GM18508 (cell line): ENCODE data around the gene SERTAD2.

Source experiments
- ATAC-seq: cut with Tn5 transposase; IDR thresholded peaks from one replicate; pipeline ENCODE4 v1.9.1; 2021; ENCODE audit warnings: moderate number of reproducible peaks; ENCODE audit not compliant: insufficient read depth, unreplicated experiment

The SERTAD2 gene

GRCh38 chr2:64677530-64677929 lies 23.8 kb upstream of the SERTAD2 start:
- ATAC-seq: no peak

DNA sequence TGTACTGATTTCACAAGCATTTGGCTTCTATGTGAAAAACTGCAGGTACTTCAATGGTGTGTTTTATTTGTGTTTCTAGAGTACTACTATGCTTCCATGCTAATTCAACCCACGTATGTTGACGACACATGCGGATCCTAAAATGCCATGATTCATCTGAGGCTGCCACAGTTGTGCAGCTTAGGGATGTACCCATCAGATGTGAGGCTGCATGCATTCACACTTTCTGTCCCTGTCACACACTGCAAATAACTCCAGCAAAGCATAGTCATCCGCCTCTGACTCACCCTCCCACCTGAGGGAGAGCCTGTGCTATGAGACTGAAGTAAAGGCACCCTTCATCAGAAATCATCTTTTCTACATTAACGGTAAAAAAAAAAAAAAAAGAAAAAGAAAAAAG lies 22.1 kb upstream of the SERTAD2 start:
- no peak for ATAC-seq

DNA sequence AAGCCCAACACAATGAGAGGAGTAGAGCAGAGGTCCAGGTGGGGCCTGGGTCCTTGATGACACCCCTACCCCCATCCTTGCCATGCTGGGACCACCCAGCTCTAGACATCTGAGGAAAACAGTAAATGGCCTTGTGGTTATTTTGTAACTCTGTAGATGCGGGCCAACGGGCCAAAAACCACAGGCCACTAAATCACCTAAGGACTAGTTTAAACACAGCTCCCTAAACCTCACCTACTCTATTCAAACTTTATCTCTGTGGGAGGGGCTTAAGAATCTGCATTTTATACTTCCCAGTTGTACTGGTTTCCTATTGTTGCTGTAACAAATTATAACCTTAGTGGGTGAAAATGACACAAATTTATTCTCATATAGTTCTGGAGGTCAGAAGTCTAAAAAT lies 19.0 kb upstream of the SERTAD2 start:
- ATAC-seq: no peak

GRCh38 chr2:64670047-64670446 lies 16.3 kb upstream of the SERTAD2 start:
- no peak for ATAC-seq

DNA sequence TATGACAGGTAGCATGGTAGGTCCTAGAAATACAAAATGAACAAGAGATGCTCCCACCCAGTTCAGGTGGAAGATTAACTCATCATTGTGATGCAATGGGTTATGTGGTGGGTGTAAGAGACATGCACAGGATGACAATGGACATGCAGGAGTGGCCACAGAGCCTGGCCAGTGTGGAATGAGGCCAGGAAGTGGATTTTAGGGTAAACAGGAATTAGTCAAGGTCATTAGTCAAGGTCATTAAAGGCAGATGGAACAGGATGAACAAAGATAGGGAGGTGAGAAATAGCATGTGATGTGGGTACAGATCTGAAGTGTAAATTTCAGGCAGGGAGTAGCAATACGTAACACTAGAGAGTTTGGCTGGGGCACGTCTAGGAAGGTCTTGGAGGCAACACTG lies 15.6 kb upstream of the SERTAD2 start:
- ATAC-seq: no peak

GRCh38 chr2:64668542-64668941 lies 14.8 kb upstream of the SERTAD2 start:
- ATAC-seq: no peak

DNA sequence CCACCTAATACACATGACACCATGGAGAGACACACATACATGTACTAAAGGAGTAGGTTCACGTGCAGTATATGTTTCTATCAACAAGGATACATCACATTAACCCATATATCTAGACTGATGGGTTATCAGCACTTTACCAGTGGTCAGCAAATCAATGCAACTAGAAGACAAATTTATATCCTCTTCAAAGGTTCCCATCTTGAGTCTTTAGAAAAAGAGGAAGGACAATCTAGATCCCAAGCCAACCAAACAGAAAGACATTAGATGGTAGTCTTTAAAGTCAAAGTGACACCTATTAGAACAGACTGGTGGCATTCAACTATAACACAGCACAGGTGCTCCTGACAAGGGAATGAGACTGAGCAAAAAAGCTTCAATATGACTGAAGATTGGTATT lies 13.8 kb upstream of the SERTAD2 start:
- no peak for ATAC-seq

GRCh38 chr2:64666810-64667438 lies 13.2 kb upstream of the SERTAD2 start:
- ATAC-seq: peak; percentile 44

DNA sequence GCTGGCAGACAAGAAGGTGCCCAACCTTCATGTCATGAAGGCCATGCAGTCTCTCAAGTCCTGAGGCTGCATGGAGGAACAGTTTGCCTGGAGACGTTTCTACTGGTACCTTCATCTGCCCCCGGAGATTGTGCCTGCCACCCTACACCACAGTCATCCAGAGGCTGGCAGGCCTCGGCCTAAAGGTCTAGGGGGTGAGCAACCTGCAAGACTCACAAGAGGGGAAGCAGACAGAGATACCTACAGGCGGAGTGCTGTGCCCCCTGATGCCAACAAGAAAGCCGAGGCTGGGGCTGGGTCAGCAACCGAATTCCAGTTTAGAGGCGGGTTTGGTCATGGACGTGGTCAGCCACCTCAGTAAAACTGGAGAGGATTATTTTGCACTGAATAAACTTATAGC lies 12.0 kb upstream of the SERTAD2 start:
- ATAC-seq: no peak

DNA sequence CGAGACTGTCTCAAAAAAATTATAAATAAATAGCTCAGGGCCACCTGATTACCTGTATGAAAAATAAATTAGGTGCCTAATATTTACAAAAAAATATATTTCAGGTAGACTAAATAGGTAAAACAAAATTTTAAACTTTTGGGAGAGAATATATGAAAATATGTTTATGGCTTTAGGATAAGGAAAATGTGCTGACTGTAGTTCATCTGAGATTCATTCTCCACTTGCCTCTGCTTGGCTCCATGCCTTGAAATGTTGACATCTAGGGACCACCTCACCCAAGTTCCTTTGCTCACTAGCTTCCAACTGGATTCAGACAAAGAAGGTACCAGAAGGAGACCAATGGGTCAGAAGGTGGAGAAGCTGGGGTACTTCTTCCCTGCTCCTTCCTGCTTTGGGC lies 9.7 kb upstream of the SERTAD2 start:
- ATAC-seq: no peak

GRCh38 chr2:64661741-64662169 lies 8.0 kb upstream of the SERTAD2 start:
- no peak for ATAC-seq

- no peak for ATAC-seq
These were observed 5.5 kb upstream of the SERTAD2 start for GRCh38 chr2:64659252-64659651.

GRCh38 chr2:64658269-64658668 lies 4.6 kb upstream of the SERTAD2 start:
- no peak for ATAC-seq

GRCh38 chr2:64657411-64657810 lies 3.7 kb upstream of the SERTAD2 start:
- ATAC-seq: no peak

DNA sequence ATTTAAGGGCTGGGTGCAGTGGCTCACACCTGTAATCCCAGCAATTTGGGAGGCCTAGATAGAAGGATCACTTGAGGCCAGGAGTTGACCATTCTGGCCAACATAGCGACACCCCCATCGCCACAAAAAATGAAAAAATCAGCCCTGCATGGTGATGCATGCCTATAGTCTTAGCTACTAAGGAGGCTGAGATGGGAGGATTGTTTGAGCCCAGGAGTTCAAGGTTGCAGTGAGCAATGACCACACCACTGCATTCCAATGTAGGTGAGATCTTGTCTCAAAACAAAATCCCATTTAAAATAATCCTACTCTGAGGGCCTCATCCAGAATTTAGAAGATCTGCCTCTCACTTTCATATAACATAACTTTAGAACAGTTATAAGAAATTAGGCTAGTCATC lies 2.7 kb upstream of the SERTAD2 start:
- ATAC-seq: no peak

DNA sequence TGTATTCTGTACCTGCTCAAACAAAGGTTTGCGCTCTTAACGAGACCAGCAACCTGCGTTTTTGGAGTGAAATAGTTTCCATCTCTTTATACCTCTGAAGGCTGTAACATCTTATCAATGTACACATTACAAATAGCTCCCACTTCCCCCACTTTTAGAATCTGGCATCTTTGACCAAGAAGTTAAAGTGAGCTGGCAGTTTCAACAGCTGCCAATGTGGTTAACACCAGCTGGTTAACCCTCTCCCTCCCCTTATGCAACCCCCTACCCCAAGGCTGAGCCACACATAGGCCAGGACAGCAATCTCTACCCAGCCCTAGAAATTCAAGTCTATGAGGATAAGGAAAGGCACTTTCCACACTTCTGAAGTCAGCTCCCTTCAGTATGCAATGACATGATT lies 2.2 kb upstream of the SERTAD2 start:
- ATAC-seq: no peak

- no peak for ATAC-seq
These were observed 1.4 kb upstream of the SERTAD2 start for GRCh38 chr2:64655018-64655664.

- ATAC-seq: no peak
These were observed 524 bp upstream of the SERTAD2 start for GRCh38 chr2:64654063-64654811.

GRCh38 chr2:64652231-64653108 lies 1.2 kb downstream of the SERTAD2 start:
- no peak for ATAC-seq

DNA sequence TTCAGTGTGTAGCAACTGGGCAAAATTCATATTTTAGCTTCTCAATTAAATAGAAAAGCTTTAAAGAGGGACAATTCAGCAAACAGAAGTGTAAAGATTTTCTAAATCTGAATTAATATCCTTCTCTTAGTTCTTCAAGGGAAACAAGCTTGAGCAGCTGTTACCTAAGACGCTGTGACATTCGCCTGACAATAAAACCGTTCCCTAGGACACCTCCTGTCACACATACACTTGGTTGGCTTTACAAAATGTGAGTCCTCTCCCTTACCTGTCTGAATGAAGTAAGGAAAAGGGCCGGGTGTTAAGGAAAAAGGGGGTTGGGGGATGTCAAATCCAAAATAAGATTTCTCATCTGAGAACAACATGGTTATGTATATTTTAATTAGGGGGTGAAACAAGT lies 2.1 kb downstream of the SERTAD2 start:
- ATAC-seq: no peak
